CD4-positive, alpha-beta T cell treated with Interleukin-4 for 4 hours (primary cell): ENCODE results near the gene SIK2.
"Not testable (repeated sequence)": the region's sequence is repeated elsewhere in the genome, so short reads cannot be mapped to it uniquely, and the experiment has no call there.

Experiments used
- DNase-seq: peaks from one replicate; pipeline ENCODE4 v3.0.0-alpha.2; 2020

SIK2 gene

GRCh38 chr11:111703576-111703975 is 101.3 kb downstream of the SIK2 start:
- DNase-seq: no peak

DNA sequence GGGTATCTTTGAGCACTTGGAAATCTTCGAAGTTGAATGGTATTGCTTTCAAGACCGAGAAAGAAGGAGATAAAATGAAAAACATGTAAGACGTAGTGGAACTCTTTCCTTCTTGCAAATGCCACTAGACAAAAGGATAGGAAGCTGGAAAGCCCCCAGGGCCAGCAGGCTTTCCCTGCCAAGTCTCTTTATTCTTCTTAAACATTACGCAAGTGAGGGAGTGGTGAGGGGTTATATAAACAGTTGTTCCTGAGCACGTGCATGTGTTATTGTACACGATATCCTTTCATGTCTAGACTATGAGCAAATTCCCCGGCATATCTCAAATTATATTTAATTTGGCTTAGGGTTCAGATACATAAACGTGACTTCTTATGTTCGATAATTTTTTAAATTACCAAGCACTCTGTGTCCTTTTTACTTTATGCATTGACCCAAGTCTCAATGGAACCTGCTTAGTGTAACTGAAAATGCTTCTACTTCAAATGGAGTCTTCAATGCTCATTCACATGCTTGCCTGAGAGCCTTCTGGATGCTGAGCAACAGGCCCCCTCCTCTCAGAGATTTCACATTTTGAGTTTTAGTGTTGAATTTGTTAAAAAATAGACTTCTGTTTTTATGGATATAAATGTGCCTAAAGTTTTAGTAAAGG is 104.9 kb downstream of the SIK2 start:
- DNase-seq: no peak

GRCh38 chr11:111707691-111708067 is 105.4 kb downstream of the SIK2 start:
- DNase-seq: no peak

DNA sequence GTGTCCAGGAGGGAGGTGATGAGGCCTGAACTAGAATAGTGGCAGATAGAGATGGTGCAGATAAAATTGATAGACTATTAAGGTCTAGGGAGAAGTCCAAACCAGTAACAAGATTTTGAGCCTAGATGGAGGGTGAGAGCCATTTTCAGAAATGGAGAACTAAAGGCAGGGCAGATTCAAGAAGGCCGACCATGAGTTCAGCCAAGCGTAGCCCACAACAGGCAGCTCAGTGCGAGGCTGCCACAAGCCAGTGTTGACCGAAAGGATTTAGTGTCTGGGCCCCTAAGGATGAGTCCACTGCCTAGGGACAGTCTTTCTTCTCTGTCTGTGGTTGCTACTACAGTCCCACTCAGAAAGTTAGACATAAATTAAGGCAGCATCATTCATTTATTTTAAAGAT is 112.3 kb downstream of the SIK2 start:
- no peak for DNase-seq

DNA sequence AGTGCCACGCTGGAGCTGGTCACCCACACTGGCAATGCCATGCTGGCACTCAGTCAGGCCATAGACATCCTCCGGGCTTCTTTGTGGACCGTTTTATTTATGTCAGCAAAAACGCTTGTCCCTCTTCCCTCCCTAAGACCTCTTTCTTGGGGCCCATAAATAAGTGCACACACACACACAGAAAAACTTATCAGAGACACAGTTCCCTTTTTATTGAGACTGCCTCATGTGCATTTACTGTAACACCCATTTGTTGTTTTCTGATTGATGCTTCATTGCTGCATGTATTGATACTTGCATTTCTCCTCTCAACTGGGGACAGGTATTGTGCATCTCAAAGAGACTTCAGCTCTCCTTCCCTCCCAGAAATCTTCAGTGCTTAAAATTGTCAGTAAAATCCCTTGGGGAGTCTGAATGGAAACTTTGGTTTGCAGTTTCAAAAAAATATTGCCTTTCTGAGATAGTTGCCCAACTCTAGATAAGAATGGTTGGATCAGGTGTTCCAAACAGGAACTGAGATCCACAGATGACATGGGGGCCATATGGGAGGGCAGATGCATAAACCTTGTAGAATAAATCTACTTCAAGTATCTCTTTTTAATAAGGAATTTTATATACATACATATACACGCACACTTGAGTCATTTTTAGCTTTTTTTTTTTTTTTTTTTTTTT is 113.0 kb downstream of the SIK2 start:
- no peak for DNase-seq

- not testable (repeated sequence) for DNase-seq
Measured at GRCh38 chr11:111717660-111718059, 115.4 kb downstream of the SIK2 start.

DNA sequence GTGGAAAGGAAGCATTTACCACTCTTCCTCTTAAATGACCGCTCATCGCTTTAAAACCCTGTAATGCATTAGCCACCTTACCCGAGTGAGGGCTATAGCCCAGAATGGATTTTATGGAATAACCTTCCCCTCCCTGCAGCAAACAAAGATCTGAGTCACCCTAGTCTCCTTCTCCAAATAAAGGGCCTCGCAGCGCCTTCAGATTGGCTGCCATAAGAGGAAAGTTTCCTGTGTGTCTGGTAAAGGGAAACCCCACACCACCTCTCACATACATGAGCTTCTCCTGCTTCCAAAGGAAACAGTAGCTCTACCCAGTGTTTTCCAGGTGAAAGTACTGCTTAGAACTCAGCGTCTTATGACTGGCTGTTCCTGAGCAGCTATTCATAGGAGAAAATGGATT is 116.2 kb downstream of the SIK2 start:
- no peak for DNase-seq

DNA sequence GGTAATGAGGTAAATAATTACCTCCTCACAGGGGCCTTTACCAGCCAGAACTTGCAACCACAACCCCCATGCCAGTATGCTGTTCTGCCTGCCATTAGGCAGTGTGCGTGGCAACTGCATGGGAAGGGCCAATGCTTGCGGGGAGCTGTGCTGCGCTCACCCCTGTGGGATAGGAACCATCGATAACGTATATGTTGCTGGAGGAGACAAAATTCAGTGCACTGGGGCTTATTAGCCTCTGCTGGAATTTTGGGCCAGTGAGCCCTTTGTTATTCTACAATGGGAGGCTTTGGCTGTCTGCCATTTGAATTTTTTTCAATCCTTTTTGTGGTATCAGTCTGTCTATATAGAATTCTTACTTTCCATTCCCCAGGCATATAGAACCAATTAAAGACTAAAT is 116.6 kb downstream of the SIK2 start:
- DNase-seq: no peak

DNA sequence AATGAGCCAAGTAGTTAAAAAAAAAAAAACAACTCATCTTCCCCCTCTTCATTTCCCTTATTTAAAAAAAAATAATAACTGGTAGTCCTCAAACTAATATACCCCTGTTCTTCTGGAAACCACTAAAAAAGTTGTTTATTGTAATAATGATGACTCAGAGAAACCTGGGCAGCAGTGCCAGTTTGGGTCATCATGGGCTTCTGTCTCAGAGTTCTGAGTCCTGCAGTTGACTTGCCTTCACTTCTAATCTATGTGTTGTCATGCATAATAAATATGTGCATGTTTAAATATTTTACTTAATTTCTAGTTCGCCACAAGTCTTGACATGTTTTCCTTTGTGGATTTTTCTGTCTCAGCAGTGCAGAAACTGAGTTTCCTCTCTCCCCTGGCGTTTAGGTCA is 117.1 kb downstream of the SIK2 start:
- no peak for DNase-seq

- no peak for DNase-seq
Measured at GRCh38 chr11:111720801-111721494, 118.7 kb downstream of the SIK2 start.

GRCh38 chr11:111722501-111722900 is 120.3 kb downstream of the SIK2 start:
- DNase-seq: no peak

DNA sequence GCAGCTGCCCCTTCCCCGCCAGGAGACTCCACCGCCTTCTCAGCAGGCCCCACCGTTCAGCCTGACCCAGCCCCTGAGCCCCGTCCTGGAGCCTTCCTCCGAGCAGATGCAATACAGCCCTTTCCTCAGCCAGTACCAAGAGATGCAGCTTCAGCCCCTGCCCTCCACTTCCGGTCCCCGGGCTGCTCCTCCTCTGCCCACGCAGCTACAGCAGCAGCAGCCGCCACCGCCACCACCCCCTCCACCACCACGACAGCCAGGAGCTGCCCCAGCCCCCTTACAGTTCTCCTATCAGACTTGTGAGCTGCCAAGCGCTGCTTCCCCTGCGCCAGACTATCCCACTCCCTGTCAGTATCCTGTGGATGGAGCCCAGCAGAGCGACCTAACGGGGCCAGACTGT is 121.3 kb downstream of the SIK2 start:
- DNase-seq: no peak

- no peak for DNase-seq
Measured at GRCh38 chr11:111724615-111725129, 122.4 kb downstream of the SIK2 start.

- DNase-seq: no peak
Measured at GRCh38 chr11:111725621-111726020, 123.4 kb downstream of the SIK2 start.

GRCh38 chr11:111726301-111726713 is 124.1 kb downstream of the SIK2 start:
- DNase-seq: no peak

- no peak for DNase-seq
Measured at GRCh38 chr11:111727431-111727830, 125.2 kb downstream of the SIK2 start.

DNA sequence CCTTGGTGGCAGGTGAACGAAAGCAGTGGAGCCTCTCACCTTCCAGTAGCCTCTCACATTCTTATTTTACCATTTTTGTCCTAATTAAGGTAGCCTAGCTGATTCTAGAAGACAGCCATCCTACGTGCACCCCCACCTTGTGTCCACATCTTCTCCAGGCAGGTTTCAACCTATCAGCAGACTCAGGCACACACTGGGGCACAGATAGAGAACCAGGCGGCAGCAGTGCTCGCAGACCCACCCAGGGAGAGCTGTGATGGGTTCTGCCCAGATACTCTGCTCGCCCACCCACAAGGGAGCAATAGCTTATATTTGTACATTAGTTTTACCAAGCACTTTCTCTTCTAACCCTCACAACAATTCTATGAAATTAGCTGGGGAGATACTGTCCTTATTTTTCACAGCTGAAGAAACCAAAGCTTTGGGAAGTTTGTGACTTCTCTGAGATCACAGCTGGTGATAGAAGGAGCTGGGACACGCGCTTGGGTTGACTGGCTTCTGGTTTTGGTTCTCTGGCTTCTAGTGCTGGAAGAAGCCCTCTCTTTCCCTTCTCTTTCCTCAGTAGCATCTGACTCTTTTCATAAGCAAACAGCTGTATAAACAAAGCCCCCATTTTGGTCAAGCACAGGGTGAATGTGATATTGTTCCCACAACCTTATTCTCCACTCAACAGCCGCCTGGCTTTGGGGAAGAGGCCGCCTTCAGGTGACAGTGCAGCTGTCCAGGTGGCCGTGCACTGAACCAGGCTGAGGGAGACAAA is 127.0 kb downstream of the SIK2 start:
- no peak for DNase-seq

- no peak for DNase-seq
Measured at GRCh38 chr11:111729831-111730311, 127.6 kb downstream of the SIK2 start.

DNA sequence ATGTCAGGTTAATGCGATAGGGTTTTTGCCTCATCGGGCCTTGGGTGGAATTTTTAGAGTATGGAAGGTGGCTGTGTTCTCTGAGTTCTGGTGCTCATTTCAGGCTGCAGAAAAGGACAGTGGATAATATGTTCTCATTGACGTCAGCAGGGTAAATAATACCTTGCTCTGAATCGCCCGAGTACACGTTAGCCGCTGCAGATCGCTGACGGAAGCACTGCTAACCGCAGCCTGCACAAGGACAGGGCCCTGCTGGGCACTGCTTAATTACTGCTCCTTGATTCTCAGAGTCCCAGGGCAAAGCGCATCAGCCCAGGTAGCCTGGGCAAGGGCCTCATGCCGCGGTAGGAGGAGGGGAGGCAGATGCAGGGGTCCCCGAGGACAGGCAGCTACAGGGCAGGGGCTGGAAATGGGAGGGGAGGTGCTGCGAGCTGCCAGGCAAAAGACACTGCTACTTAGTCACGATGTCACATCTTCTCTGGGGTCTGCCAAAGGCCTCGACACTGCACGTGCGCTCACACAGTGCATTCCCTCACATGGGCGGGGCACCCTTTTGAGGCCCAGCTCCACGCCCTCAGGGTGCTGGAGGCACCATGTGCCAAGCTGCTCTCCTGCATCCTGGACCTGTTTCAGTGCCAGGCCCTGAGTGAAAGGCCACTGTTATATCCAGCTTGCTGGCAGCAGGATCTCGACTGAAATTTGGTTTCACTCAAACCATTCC is 128.8 kb downstream of the SIK2 start:
- DNase-seq: no peak

- DNase-seq: no peak
Measured at GRCh38 chr11:111731821-111732220, 129.6 kb downstream of the SIK2 start.

GRCh38 chr11:111733016-111733415 is 130.8 kb downstream of the SIK2 start:
- DNase-seq: no peak

GRCh38 chr11:111733611-111734088 is 131.4 kb downstream of the SIK2 start:
- DNase-seq: no peak
